HG03432 (cell line): Measurements from ENCODE around the gene EVI5.

ENCODE experiments used
- ATAC-seq: cut with Tn5 transposase; IDR thresholded peaks from one replicate; pipeline ENCODE4 v1.9.1; 2021; ENCODE audit warnings: mild to moderate bottlenecking, moderate library complexity; ENCODE audit not compliant: unreplicated experiment

Gene EVI5

GRCh38 chr1:92784639-92785500 is at the start of gene EVI5:
Gene EVI5, minus strand, starts transcription at chr1:92785108. Its CDS starts 48,562 bp downstream, at chr1:92736546.
- ATAC-seq: peak; percentile 96

GRCh38 chr1:92834617-92835016 is 49.7 kb upstream of the EVI5 start:
- no peak for ATAC-seq

DNA sequence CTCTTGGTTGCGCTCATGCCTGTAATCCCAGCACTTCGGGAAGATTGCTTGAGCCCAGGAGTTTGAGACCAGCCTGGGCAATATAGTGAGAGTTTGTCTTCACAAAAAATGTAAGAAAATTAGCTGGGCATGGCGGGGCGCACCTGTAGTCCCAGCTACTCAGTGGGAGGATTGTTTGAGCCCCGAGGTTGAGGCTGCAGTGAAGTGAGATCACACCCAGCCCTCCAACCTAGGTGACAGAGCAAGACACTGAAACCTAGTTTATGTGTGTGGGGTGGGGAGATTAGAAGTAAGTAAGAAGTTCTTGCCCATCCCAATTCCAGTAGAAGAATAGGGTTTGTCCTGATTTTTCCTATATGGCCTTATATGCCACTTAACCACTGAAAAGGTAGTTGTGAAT is 48.9 kb upstream of the EVI5 start:
- no peak for ATAC-seq

- ATAC-seq: no peak
Measured at GRCh38 chr1:92832537-92833114, 47.7 kb upstream of the EVI5 start.

GRCh38 chr1:92831762-92832536 is 47.0 kb upstream of the EVI5 start, which contains the start of gene RPL5:
Gene RPL5, plus strand, starts transcription at chr1:92832040. Its CDS starts 75 bp downstream, at chr1:92832115.
- ATAC-seq: peak; percentile 97

DNA sequence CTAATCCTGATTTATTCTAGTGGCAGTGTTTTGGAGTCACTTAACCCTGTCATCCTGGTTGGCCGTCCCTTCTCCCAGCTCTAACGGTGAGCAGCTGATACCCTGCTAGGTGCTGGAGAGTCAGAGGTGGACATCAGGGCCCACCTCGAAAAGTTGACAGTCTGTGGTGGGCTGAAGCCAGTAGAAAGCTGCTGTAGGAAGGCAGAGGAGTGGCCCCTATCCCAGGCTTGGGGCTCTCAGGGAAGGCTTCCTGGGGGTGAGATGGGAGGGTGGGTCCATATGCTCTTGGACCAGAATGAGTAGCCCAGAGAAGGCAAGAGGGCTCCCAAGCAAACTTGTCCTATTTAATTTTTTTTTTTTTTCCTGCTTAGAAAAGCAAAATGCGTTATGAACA is 46.5 kb upstream of the EVI5 start:
- peak; percentile 1 for ATAC-seq

DNA sequence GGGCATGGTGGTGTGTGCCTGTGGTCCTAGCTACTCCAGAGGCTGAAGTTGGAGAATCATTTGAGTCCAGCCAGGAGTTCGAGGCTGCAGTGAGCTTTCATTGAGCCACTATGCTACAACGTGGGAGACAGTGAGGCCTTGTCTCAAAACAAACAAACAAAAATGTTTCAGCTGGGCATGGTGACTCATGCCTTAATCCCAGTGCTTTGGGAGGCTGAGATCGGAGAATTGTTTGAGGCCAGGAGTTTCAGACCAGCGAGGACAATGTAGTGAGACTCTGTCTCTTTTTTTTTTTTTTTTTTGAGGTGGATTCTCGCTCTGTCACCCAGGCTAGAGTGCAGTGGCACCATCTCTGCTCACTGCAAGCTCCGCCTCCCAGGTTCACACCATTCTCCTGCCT is 41.9 kb upstream of the EVI5 start:
- ATAC-seq: no peak

GRCh38 chr1:92822879-92823278 is 38.0 kb upstream of the EVI5 start:
- no peak for ATAC-seq

DNA sequence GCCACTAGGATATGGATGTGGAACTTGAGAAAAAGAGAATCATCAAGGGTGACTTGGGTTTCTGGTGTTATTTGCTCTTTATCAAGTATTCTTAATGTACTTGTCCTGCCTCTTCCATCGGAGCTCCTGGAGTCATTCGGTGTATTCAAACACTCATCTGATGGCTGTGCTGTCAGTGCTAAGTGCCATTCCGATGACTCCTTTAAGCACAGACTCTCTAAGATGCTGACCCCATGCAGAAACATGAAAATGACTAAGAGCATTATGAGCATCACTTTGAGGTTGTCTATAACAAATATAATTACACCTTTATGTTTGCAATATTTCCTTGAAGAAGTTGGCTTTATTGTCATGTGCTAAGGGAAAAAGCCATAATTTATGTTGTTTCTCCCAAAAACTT is 35.6 kb upstream of the EVI5 start:
- ATAC-seq: no peak

- no peak for ATAC-seq
Measured at GRCh38 chr1:92820024-92820423, 35.1 kb upstream of the EVI5 start.

DNA sequence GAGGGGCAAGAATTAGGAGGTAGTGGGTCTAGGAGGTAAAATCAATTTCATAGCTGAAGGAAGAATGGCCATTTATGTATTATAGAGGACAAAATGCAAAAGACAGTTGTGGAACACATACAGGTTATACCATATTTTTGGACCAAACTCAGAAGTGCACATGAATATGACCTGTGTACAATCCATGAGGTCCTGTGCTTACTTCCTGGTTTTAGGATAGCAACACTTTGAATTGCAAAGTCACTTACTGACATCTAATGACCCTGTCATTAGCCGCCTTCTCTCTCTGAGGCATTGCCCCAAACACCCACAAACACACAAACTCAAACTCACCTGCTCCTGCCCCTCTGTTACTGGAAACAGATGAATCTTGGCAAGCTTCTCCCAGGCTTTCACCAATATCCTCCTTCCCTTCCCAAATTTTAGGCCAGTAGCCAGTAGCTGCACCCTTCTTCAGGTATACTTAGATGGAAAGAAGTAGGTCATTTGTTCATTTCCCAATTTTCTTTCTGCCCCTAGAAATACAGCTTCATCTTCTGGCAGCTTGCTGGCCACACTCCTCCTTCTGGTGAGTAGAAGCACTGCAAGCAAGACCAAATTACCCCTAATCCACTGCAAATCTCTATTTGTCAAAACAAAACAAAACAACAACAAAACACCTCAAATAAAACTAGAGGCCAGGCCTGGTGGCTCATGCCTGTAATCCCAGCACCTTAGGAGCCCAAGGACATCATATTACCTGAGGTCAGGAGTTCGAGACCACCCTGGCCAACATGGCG is 33.3 kb upstream of the EVI5 start:
- ATAC-seq: peak; percentile 79

DNA sequence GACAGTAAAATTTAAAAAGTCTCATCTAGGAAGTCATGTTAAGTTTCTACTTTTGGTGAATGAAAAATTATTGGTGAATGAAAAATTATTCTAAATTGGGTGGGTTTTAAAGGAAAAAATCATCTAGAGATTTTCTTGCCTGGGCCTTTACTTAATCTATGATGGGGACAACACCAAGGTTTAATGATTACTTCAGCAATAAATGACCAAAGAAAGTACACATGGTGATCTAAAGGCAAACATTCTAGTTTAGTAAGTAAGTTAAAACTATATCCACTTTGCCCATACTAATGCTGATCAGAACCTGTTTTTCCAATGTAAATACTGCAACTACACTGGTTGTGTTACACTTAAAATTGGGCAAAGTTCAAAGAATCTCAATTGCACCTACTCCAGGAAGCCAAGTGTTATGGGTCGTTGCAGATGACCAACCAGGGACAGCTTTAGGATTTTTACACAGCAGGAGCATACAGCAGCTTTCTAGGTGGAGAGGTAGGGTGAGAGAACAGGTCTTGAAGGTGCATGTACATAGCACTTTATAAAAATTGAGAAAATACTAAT is 32.3 kb upstream of the EVI5 start:
- no peak for ATAC-seq

DNA sequence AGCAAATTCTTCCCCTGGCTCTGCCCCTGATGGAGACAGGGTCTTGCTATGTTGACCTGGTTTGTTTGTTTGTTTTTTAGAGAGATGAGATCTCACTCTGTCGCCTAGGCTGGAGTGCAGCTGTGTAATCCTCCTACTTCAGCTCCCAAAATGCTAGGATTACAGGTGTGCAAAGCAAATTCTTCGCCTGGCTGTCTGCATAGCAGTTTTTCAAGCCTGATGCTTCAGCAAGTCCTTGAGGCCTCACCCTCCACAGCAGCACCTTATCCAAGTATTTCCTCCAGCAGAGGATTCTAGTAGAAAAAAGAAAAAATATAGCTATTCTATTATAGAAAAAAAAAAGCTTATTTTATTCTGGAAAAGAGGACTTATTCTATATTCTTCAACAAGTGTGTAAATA is 31.8 kb upstream of the EVI5 start:
- ATAC-seq: no peak

GRCh38 chr1:92808381-92808780 is 23.5 kb upstream of the EVI5 start:
- no peak for ATAC-seq

GRCh38 chr1:92805216-92805615 is 20.3 kb upstream of the EVI5 start:
- no peak for ATAC-seq

GRCh38 chr1:92804721-92805201 is 19.9 kb upstream of the EVI5 start:
- peak; percentile 94 for ATAC-seq

- ATAC-seq: no peak
Measured at GRCh38 chr1:92803140-92803887, 18.4 kb upstream of the EVI5 start.

GRCh38 chr1:92797961-92798360 is 13.1 kb upstream of the EVI5 start:
- ATAC-seq: no peak

DNA sequence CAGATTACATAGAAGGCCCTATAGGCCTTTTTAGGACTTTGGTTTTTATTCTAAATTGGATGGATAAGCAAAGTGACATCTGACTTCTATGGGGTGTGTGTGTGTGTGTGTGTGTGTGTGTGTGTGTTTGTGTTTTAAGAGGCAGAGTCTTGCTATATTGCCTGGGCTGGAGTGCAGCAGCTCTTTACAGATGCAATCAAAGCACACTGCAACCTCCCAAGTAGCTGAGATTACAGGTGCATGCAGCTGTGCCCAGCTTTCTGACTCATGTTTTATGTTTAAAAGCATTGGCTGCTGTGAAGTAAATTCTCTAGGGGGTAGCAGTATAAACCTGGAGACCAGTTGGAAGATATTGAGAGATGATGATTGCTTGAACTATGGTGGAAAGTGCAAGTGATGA is 12.4 kb upstream of the EVI5 start:
- no peak for ATAC-seq

GRCh38 chr1:92795166-92795565 is 10.3 kb upstream of the EVI5 start:
- ATAC-seq: no peak
